Glomerular endothelial cell (primary cell): ENCODE results near the gene DENND1B. TPM values are rescaled to one million over a fixed set of nuclear protein-coding genes. Genes with fewer than 3 reads are reported as not detected.

Experiments
- DNase-seq: peaks from one replicate; pipeline ENCODE4 v3.0.0-alpha.2; 2011; ENCODE audit warnings: low read depth, low spot score; ENCODE audit errors: extremely low read depth
- total RNA-seq: library from RNA; depleted of rRNA; stranded (reverse); fragments of >200 nt; gene quantifications from 2 replicates; pipeline ENCODE4 v1.2.3, GENCODE V29; 2015

DENND1B gene, protein sequence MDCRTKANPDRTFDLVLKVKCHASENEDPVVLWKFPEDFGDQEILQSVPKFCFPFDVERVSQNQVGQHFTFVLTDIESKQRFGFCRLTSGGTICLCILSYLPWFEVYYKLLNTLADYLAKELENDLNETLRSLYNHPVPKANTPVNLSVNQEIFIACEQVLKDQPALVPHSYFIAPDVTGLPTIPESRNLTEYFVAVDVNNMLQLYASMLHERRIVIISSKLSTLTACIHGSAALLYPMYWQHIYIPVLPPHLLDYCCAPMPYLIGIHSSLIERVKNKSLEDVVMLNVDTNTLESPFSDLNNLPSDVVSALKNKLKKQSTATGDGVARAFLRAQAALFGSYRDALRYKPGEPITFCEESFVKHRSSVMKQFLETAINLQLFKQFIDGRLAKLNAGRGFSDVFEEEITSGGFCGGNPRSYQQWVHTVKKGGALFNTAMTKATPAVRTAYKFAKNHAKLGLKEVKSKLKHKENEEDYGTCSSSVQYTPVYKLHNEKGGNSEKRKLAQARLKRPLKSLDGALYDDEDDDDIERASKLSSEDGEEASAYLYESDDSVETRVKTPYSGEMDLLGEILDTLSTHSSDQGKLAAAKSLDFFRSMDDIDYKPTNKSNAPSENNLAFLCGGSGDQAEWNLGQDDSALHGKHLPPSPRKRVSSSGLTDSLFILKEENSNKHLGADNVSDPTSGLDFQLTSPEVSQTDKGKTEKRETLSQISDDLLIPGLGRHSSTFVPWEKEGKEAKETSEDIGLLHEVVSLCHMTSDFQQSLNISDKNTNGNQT
- 2.4 and 8.2 TPM in 2 replicates for total RNA-seq

DNA sequence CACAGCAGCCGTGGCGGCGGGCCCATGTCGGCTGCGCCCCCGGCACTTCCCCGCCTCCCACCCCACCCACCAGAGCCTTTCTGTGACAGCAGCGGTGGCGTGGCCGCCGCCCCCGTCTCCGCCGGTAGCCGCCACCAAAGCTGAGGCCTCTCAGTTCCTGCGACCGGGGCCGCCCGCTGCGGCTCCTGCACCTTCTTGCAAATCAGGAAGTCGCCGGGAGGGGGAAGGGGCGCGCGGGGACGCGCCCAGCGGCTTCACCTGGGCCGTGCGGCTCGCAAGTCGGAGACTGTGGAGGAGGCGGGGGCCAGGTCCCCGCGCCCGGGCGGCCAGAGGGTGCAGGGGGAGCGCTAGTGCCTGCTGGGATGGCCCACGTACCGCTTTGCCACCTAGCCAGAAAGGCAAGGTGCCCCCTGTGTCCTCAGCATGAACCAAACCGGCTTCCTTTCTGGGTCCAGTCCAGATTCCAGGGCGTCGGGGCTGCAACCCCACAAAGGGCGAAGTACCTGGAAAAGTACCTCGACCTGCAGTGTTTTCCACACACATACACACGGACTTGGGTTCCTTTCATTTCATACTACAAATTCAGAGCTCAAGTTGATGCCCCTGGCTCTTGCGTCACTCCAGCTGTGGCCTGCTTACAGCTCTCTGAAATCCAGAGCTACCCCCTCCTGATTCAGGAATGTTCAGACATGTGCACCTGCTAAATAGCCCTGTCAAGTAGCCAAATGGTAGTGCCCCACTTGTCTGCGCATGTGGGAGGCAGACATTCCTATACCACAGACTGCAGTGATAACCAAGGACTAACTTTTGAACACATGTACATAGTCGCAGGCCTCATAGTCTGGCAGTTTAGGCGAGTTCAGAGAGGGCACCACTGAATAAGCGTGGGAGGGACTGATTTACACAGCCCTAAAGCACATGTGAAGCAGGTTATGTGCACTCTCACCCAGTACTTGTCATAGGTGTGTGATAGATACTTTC lies at the start of gene DENND1B:
Gene DENND1B (minus strand): TSS at position 199 of the 981 bp plus-strand sequence. CDS start 325 bp downstream, outside the sequence.
- DNase-seq, result no peak

DNA sequence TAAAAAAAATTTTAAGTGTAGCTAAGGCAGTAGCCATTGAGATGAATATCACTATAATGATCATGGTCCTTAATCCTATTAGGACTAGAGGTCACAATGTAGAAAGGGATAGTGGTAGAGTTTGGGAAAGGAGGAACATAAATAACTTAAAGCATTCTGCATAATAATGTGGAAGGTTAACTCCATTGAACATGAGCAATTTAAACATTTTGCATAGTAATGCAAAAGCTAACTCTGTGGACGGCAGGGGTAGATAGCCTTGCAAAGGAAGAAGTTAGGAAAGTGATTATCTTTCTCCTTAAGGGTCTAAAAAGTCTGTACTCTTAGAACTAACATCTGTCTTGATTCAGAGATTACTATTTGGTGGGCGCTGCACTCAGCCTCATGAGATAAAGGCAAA lies 39.0 kb upstream of the DENND1B start:
- DNase-seq, result no peak

DNA sequence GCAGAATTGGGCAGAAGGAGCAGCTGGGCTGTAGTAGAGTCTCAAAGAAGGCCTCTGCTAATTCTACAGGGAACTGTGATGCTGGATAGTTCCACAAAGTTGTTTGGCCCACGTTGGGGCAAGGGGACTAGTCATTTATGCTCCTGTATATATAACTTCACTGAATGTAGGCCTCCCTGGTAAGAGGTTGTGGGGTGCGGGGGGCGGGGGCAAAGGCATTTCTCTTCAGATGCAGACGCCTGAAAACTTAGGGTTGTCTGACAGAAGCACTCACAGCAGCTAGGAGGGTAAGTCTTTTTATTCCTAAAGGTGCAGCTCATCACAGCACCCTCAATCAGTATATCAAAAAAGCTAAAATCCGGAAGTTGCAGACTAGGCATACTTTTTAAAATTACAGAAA lies 38.5 kb upstream of the DENND1B start:
- no peak for DNase-seq

DNA sequence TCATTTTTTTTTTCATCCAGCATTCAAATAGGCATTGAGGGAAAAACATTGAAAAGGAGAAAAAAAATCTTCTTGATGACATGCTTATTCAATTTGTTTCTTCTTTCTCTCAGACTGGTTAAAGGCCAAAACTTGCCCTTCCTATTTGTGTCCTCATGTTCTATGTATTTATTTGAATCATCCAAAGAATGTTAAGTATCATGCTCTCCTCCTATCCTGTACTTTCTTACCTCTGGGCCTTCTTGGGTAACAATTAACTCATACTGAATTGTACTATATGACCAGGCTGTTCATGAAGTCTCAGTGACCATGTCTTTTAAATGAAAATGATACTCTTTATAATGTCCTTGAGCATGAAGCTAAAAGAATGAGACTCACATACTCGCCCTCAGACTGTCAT lies 36.5 kb upstream of the DENND1B start:
- no peak for DNase-seq

DNA sequence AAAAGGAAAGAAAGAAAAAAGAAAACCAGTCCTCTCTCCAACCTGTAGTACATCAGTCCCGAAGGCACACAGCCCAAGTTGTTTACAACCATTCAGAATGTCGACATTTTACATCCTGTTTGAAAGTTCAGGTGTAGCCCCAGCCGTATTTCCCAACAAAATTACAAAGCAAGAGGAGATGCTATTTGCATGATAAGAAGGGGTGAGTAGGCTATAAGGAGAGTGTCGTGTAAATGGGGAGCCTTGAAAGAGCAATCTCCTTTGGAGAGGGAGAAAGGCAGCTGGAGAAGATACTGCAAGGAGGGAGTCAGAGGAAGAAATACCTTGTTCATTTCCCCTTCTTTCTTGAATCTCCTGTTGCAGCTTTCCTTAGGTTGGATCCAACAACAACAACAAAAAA lies 35.5 kb upstream of the DENND1B start:
- DNase-seq, result no peak

DNA sequence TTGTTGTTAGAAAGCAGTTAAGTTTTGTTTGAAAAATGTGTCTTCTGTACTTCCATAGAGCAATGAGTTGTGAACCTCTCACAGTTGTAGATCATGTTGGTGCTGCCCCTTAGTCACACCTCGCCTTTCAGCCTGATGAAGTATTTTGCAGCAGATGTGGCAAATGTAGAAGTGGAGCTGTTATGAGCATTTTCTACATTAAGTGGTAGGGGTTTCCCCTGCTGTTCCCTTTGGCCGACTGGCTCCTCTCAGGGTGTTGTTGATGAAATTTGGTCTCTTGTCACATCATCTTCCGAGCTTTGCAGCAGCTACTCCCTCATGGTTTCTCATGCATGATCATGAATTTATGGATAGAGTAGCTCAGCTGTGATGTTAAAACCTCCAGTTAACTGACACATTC lies 33.6 kb upstream of the DENND1B start:
- DNase-seq, result no peak

DNA sequence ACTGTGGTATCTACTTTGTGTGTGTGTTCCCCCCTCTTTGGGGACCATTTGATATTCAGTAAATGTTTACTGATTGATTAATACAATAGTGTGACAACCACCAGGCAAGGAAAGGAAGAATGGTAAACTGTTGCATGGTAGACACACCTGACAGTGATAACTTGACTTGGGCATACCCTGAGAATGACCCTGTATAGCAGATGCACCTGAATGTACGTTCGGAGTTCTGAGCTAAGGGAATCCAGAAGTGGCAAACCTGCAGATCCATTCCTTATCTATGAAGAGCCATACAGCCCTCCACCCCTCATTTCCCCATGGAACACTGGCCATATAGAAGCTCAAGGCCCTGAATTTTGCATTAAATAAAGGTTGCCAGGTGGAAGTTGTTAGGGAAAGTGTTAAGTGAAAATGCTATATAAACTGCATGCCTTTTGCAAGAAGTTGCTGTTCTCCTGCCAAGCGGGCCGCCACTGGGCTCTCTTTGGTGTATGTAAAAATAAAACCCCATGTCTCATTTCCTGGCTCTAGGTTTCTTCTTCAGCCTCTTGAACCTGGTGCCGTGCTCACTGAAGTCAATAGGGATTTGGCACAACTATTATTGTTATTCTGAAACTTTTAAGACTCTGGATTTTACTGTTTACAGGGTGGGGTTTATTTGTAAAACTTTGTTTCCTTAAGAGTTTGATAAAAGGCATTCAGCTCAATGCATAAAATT lies 32.6 kb upstream of the DENND1B start:
- DNase-seq, result no peak

DNA sequence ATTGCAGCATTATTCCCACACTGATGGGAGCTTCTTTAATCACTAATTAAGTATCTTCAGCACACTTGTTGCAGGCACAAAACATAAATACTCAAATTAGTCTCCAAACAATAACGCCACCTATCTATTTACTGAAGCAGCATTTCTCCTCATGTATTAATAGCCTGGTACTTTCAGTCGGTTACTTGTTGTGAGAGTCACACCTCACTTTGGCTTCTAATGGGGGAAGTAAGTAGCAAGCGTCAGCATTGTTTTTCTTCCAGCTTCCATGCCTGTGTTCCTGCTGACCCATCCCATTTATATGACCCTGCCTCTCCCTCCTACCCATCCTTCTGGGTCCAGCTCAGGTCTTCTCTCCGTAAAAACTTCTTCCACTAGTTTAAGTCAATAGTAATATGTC lies 31.9 kb upstream of the DENND1B start:
- no peak for DNase-seq

DNA sequence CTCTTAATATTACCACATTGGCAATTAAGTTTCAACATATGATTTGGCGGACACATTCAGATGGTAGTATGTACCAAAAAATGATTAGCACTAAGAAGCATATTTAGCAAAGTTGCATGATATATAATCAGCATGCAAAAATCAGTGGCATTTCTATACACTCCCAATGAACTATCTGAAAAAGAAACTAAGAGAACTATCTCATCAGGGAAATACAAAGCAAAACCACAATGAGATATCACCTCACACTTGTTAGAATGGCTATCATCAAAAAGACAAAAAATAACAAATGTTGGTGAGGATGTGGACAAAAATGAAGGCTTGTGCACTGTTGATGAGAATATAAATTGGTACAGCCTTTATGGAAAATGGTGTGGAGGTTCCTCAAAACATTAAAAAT lies 31.4 kb upstream of the DENND1B start:
- no peak for DNase-seq

DNA sequence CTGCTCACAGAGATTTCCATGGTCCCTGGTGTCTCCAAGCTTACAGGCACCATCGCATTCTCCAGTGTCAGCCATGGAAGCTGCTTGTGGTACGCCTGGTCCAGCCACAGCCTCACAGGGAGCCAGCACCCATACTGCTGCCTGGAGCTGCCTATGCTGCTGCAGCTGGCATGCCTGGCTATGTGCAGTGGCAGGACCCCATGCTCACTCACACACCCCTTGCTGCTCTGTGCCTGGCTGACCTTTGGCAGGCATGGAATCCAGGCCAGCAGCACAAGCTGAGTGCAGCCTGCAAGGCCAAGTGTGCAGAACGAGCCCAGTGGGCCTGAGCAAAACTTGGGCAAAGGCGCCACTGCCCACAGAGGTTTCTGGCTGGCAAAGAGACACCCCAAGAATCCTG lies 26.4 kb upstream of the DENND1B start:
- DNase-seq, result no peak

DNA sequence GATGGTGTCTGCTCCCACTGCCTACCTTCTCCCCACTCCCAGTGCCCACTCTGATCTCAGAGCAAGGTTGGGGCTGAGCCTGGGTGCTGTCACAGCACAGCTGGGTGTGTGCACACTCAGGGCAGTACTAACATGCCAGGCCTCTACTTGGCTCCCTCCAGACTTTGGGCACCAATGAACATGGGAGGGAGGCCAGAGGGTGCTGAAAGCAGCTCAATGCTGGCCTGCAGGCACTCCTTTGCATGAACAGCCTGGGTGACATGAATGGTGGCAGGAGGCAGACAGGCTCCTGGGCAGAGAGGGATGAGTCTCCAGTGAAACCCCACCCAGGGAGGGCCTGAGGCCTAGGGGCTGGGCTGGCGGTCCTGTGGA lies 25.8 kb upstream of the DENND1B start:
- no peak for DNase-seq

DNA sequence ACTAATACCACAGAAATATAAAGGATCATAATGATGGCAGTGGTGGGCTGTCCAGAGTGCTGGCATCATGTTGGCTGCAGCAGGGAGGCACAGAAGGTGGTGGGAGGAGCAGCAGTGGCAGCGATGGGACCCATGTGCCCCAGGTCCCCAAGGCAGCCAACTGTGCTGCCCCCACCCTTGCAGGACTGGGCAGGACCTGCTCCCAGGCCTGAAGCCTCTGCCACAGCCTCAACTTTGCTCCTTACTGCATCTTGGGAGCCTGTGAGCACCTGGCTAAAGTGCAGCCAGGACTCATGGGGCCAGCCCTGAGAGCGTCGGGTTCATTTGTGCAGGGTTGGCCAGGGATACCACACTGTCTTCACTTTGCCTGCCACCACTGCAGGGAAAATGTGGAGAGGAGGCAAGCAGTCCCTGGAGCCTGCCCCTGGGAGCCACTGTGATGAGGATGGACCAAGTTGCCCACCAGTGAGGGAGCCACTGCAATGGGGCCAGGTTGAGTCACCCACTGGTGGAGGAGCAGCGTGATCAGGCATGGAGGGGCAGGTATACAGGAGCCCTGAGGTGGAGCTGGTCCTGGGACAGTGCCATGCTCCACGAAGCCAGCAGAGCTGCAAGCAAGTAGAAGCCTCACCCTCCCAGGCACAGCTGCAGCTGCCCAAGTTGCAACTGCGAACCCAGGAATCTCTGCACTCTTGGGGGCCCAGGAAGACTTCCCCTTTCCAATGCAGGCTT lies 25.3 kb upstream of the DENND1B start:
- DNase-seq, result no peak

DNA sequence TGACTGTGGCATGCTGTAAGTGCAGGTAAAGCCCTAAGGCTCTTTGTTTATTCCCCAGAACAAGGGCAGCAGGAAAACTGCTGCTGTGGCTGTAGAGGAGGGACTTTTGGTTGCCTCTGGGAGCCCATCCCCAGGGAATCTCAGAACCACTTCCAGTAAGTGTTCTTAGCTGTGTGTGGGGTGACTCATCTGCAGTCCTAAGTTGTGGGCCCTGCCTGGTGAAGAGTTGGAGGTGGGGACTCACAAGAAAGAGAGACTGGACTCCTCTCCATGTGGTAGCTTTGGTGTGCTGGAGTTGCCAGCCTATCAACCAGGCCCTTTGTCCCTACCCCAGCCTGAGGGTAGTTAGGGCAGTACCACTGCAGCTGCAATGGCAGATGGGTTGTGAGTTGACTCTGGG lies 24.0 kb upstream of the DENND1B start:
- no peak for DNase-seq

DNA sequence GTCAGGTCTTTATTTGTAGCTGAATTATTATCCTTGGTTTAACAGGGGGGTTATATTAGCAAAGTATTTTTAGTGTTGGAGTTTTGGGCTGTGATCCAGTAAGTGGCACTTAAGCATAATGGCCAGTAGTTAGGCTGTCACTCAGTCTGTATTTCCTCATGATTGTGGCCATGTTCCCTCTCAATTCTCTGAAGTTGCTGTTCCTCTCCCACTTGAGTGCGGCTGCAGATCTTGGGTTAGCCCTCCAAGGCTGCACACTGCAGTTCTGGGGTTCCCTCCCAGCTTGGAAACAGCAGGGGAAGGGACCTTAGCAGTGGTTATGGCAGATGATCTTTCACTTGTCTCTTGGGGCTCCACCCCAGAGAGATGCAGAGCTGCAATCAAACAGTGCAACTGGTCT lies 23.2 kb upstream of the DENND1B start:
- DNase-seq, result no peak

DNA sequence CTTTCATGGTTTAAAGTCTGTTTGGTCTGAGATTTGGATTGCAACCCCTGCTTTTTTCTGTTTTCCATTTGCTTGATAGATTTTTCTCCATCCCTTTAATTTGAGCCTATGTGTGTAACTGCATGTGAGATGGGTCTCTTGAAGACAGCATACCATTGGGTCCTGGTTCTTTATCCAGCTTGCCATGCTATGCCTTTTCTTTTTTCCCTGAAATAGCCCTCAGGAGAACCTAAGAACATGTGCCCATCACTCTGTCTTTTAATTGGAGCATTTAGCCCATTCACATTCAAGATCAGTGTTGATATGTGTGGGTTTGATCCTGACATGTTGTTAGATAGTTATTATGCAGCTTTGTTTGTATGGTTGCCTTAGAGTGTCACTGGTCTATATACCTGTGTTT lies 21.7 kb upstream of the DENND1B start:
- DNase-seq, result no peak

DNA sequence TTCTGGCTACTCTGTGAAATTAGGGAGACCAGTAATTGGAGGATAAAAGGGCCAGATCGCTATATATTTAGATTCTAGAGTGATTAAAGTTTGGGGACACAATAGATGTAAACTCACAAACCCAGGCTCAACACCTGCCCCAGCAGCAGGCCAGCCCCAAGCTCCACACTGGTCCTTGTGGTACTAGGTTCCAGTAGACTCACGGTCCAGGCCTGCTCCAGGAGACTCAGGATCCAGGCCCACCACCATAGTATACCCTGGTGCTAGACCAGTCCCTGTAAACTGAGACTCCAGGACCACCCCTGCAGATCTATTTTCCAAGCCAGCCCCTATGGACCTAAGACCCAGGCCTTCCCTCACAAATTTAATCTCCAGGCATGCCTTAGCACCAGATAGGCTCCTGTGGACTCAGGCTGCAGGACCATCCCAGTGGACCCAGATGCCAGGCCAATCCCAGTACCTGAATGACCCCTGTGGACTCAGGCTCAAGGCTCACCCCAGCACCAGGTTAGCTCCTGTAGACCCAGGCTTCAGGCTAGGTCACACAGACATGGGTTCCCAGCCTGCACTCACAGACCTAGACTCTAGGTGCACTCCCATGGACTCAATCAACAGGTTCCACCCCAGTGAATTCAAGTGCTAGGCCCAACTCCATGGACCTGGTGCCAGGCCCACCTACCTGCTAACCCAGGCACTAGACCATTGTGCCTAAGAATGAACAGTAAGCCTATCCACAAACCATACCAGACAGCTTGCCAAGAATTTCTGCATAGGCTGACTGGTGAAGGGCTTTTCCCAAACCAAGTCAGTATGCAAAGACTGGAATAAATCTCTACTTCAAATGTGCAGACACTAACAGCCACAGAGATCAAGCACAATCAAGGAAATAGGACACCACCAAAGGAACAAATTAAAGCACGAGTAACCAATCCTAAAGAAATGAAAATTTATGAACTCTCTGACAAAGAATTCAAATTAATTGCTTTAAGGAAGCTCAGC lies 13.8 kb upstream of the DENND1B start:
- no peak for DNase-seq

DNA sequence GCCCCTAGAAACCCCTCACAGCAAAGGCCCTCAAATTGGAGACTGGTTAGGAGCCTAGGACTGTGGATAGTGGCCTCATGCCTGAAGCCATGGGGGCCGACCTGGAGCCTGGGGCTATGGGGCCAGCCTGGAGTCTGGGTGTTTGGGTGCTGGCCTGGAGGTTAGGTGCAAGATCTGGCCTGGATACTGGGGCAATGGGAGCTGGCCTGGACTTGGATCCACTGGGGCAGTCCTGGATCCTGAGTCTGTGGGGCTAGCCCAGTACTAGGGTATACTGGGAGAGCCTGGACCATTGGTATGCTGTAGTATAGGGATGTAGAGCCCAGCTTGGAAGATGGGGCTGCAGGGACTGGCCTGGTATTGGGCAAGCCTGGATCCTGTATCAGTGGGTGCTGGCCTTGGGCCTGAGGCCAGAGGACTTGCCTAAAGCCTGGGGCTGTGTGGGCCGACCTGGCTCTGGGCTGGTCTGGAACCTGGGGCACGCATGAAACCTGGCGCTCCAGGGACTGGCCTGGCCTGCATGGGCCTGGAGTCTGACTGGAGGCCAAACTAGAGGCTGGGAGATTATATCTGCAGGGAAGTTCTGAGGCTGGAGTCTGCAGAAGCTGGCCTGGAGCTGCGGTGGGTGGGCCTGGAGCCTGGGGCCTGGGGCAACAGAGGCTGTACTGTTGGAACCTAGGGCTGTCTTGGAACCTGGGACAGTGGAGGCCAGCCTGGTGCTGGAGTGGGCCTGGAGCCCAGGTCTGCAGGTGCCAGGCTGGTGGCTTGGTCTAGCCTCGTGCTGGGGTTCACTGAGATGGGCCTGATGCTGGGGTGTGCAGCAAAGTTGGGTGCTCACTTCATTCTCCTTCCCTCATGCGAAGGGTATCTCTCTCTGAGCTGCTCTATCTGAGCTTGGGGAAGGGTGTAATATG lies 12.6 kb upstream of the DENND1B start:
- no peak for DNase-seq
